Stimulated activated CD8-positive, alpha-beta memory T cell treated with anti-CD3 and anti-CD28 coated beads, Interleukin-7, amount 100 ng/mL, for 1 hour (primary cell): ENCODE data around the gene MSX1.

Experiments
- DNase-seq, 2 donors: peaks; one replicate each; pipeline ENCODE4 v3.0.0-alpha.2; 2020; ENCODE audit warnings: low read depth in 2 of 2

MSX1 gene

GRCh38 chr4:4869731-4870571 is 10.5 kb downstream of the MSX1 start:
- DNase-seq, result no peak

- DNase-seq, result no peak
Measured at GRCh38 chr4:4870576-4871241, 11.2 kb downstream of the MSX1 start.

GRCh38 chr4:4871242-4871572 is 11.7 kb downstream of the MSX1 start:
- no peak for DNase-seq

GRCh38 chr4:4871573-4872313 is 12.3 kb downstream of the MSX1 start:
- DNase-seq, result no peak

DNA sequence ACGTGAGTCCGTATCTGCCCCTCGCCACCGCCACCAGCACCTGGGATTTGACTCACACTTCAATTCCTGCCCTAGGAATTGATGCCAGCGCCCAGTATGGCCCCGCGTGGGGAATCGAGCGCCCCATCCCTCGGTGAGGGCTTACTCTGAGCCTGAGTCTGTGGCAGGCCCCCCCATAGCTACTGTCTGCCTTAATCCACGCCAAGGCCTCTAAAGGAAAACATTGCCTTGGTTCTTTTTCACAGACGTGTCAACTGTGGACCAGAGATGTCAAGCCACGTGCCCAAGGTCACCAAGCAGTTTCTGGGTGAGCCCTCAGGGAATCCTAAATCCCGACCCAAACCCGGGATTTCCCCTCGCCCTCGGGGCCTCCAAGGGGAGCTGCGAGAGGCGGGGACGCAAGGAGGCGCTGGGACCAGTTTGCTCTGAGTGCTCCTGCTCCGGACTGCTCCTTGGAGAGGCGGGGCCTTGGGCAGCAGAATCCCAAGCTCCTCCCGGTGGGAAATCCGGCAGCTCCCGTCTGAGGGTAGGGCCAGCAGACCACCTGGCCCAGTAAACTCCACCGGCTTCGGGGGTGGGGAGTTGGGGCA is 12.9 kb downstream of the MSX1 start:
- no peak for DNase-seq

DNA sequence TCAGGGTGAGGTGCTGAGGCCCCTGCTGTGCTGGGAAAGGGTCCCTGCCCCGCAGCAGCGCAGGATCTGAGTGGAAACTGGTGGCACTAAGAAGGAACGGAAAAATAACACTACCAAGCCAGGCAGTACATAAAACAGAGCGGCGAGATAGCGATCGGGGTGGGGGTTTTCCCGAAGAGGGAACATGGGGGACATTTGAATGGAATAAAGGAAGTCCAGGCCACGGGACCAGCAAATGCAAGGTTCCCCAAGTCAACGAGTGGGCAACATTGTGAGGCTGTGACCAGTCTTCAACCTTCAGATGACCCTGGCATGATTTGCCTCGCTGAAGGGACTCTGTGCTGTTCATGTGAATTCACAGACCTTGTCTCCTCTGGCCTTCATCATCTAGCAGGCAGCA is 13.7 kb downstream of the MSX1 start:
- no peak for DNase-seq

GRCh38 chr4:4874254-4874653 is 14.8 kb downstream of the MSX1 start:
- DNase-seq, result no peak

DNA sequence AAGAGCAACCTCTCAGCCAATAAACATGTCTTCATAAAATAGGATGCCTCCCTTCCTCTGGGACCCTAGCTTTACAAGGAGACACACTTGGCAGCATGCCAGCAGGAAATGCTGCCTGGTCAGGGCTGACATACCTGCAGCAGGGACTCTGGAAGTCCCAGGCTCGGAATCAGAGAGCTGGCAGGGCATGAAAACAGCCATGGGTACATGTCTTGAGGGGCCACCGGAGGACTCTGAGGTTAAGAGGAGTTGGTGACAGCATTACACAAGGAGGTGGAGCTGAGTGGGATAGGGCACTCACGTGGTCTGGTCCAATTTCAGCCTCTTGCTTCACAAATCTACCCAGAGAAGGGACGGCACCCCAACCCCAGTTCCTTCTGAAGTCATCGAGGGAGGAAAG is 15.7 kb downstream of the MSX1 start:
- DNase-seq, result no peak

- no peak for DNase-seq
Measured at GRCh38 chr4:4875611-4876010, 16.1 kb downstream of the MSX1 start.

- DNase-seq, result no peak
Measured at GRCh38 chr4:4876945-4877661, 17.6 kb downstream of the MSX1 start.

- DNase-seq, result no peak
Measured at GRCh38 chr4:4880492-4880891, 21.0 kb downstream of the MSX1 start.

DNA sequence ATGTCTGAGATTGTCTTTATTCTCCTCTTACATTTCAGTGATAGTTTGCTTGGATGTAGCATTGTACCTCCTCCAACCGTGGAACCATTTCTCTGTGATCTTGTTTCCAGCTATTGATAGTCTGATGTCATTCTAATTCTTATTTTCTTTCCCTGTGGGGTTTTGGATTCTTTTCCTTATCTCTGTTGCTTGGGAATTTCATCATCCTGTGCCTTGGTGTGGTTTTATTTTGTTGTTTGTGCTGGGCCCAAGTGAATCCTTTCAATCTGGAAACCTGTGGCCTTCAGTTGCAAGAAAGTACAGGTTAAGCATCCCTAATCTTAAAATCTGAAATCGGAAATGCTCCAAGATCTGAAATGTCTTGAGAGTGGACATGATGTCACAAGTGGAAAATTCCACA is 22.0 kb downstream of the MSX1 start:
- DNase-seq, result no peak

- no peak for DNase-seq
Measured at GRCh38 chr4:4884611-4885010, 25.1 kb downstream of the MSX1 start.

- DNase-seq, result no peak
Measured at GRCh38 chr4:4887426-4887825, 28.0 kb downstream of the MSX1 start.

DNA sequence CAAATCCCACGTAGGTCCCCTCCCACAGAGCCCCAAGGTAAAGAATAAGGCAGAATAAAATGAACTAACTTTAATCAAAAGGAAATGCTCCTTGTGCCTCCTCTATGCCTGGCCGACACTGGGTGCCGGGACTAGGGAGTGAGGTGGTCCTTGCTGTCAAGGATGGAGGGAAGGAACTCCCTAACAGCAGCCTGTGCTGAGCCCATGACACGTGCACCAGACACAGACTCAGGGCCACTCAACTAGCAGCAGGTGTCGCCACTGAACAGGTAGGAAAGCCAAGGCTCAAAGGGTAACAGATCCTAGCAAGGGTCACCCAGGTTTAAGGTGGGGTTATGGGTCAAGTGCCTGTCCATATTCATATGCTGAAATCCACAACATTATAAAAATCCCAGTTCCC is 29.2 kb downstream of the MSX1 start:
- no peak for DNase-seq

GRCh38 chr4:4889781-4890180 is 30.3 kb downstream of the MSX1 start:
- no peak for DNase-seq

DNA sequence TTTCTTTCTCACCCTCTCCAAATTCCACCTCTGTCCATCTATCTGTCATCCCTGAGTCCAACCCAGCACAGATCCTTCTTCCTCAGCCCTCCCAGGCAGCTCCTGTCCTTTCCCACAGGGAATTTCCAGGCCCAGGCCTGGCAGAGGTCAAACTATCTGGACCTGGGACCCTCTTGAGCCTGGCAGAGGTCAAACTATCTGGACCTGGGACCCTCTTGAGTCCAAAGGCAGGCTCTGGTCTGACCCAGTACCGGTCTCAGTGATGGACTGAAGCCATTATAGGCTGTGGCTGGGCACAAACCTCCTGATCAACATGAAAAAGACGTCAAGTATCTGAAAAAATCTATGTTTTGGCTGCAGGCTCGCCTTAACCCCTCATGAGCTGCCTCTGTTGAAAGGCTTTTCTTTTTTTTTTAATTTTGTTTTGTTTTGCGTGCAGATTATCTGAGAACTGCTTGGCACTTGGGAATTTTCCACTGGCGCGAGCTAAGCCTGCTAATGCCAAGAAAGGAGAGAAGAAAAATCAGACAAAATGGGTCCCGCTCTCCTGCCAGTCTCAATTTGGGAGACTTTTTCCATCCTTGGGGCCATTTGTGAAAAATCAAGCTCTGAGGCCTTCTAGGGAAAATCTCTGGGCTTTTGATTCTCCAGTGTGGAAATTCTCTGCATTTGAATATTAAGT is 31.2 kb downstream of the MSX1 start:
- no peak for DNase-seq

DNA sequence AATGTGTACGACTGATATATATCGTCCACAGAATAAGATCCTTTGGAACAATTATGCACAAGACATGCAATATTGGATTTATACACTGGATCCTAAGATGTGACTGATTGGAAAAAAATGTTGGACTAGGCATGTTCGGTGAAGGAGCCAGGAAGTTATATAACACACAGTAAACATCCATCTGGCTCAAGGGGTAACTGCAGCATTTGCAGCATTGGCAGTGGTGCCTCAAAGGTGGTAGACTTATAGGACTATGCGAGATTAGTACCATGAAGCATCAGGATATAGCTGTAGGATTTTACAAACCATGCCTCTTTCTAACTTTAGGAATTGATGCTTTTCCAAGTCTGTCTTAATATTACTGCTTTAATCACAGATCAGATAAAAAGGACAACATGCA is 34.3 kb downstream of the MSX1 start:
- no peak for DNase-seq

- DNase-seq, result no peak
Measured at GRCh38 chr4:4899202-4899925, 39.9 kb downstream of the MSX1 start.

DNA sequence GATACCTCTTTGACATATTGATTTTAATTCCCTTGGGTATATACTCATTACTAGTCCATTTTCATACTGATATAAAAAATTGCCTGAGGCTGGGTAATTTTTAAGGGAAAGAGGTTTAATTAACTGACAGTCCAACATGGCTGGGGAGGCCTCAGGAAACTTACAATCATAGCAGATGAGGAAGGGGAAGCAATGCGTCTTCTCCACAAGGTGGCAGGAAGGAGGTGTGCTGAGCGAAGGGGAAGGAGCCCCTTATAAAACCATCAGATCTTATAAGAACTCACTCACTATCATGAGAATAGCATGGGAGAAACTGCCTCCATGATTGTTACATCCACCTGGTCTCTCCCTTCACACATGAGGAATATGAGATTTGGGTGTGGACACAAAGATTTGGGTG is 42.4 kb downstream of the MSX1 start:
- DNase-seq, result no peak

GRCh38 chr4:4912155-4912554 is 52.7 kb downstream of the MSX1 start:
- DNase-seq, result no peak
